Motor neuron (in vitro differentiated cells): Measurements from ENCODE around the gene EXOC3L2. TPM values are rescaled to one million over a fixed set of nuclear protein-coding genes. Genes with fewer than 3 reads are reported as not detected.

Experiments used
- ATAC-seq, 8 experiments: fragments of 200-7000 bp; cut with Tn5 transposase; replicated peaks in 6 of 8; 2 replicates each; pipeline ENCODE4 v1.8.0; 2021; ENCODE audit warnings: mild to moderate bottlenecking in 8 of 8, moderate library complexity in 8 of 8
- H3K27ac ChIP-seq, 2 donors: fragments of 250-450 bp; sonication (Bioruptor Pico); 2 replicates each; pipeline ENCODE4 v1.9.0; 2021; ENCODE audit warnings: antibody characterized with exemption in 2 of 2, mild to moderate bottlenecking in 2 of 2, moderate library complexity in 1 of 2
- H3K4me1 ChIP-seq, 2 donors: fragments of 250-450 bp; sonication (Bioruptor Pico); replicated peaks in 1 of 2; 2 replicates each; pipeline ENCODE4 v1.6.1; 2021; ENCODE audit warnings: antibody characterized with exemption in 2 of 2, mild to moderate bottlenecking in 2 of 2, moderate library complexity in 1 of 2
- H3K4me3 ChIP-seq, 5 donors: fragments of 250-450 bp; sonication (Bioruptor Pico); 2 replicates each; pipeline ENCODE4 v1.9.0; 2021; ENCODE audit warnings: antibody characterized with exemption in 5 of 5, mild to moderate bottlenecking in 5 of 5, moderate library complexity in 4 of 5
- WGBS, 10 experiments: fragments of 450-650 bp; shearing (Covaris generic); methylation state at CpG; one replicate each; pipeline ENCODE4 v1.0.0; 2022; 5-methylcytosine and 5-hydroxymethylcytosine counted together
- in situ Hi-C, 9 experiments: fragments of 400-800 bp; cut with MboI; loops; one replicate each; pipeline ENCODE4 v1.15.0; 2021; ENCODE audit warnings: low sequenced_read_pairs in 9 of 9, low pct_unique_long_range_greater_than_20kb in 2 of 9; ENCODE audit not compliant: unreplicated experiment in 9 of 9
- total RNA-seq, 8 experiments: library from RNA; unstranded; fragments of 300-600 nt; gene quantifications; 2 replicates each; pipeline versions ENCODE4 v1.2.3 to v1.2.4, GENCODE V29; 2022

EXOC3L2 gene
- total RNA-seq, 8 experiments from 2014 or later = 0.04 to 0.51 (median 0.24) TPM; not detected in 1

DNA sequence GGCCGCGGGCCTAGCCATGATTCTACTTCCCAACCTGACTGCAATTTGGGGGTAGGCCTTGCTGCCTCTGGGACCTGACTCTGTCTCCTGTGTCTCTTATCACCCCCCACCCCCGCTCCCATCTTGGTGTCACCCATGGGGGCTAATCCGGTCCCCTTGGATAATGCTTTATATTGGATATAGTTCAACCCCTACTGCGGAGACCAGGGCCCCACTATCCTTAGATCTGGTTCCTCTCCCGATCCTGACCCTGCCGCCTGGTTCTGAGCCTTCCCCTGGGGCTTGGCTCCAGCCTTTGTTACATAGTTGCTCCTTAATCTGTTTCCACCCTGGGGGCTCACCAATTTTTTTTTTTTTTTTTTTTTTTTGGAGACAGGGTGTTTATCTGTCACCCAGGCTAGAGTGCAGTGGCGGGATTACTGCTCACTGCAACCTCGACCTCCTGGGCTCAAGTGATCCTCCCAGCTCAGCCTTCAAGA lies 65.3 kb downstream of the EXOC3L2 start:
- H3K27ac ChIP-seq = no peak overlapping the region

DNA sequence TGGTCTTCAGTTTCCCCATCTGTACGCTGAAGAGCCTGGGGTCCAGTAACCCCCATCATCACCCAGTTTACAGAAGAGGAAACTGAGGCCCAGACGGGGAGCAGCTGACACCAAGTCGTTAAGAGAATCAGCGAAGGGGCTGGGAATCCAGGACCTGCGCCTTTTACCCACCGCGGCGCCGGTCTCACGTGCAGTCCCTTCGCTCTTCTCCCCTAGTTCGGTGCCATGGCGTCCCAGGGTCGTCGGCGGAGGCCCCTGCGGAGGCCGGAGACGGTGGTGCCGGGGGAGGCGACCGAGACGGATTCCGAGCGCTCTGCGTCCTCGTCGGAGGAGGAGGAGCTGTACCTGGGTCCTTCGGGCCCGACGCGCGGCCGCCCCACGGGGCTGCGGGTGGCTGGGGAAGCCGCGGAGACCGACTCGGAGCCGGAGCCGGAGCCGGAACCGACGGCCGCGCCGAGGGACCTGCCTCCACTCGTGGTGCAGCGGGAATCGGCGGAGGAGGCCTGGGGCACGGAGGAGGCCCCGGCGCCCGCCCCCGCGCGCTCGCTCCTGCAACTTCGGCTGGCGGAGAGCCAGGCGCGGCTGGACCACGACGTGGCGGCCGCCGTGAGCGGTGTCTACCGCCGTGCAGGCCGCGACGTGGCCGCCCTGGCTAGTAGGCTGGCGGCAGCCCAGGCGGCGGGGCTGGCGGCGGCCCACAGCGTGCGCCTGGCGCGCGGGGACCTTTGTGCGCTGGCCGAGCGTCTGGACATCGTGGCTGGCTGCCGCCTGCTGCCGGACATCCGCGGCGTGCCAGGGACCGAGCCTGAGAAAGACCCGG lies 65.9 kb downstream of the EXOC3L2 start:
- peak in 2 of 8 experiments; percentile 0 to 1 for ATAC-seq
- 0 to 8% (median 2%) methylated on average over 5 to 22 of the region's 97 CpGs; no CpG with 5 or more reads in 7 of the 10 experiments for WGBS, 10 experiments
- in situ Hi-C loops = no loop called here
- H3K4me1 ChIP-seq = peaks cover 8 to 13% of the 10 kb centered on the region in 2 donors
- peak overlapping the region; percentile 66 to 94 (median 74) for H3K4me3 ChIP-seq
- H3K27ac ChIP-seq = peak overlapping the region; percentile 34 to 38

More for the DNA sequence above, 65.3 kb downstream of the EXOC3L2 start:
- WGBS, 10 experiments = 20 to 71% (median 62%) methylated on average over 1 to 4 of the region's 9 CpGs; no CpG with 5 or more reads in 3 of the 10 experiments
- in situ Hi-C loops = no loop called here
- H3K4me1 ChIP-seq = peaks cover 8 to 13% of the 10 kb centered on the region in 2 donors
- no peak for ATAC-seq
- peak overlapping the region; percentile 66 to 94 (median 74) for H3K4me3 ChIP-seq

DNA sequence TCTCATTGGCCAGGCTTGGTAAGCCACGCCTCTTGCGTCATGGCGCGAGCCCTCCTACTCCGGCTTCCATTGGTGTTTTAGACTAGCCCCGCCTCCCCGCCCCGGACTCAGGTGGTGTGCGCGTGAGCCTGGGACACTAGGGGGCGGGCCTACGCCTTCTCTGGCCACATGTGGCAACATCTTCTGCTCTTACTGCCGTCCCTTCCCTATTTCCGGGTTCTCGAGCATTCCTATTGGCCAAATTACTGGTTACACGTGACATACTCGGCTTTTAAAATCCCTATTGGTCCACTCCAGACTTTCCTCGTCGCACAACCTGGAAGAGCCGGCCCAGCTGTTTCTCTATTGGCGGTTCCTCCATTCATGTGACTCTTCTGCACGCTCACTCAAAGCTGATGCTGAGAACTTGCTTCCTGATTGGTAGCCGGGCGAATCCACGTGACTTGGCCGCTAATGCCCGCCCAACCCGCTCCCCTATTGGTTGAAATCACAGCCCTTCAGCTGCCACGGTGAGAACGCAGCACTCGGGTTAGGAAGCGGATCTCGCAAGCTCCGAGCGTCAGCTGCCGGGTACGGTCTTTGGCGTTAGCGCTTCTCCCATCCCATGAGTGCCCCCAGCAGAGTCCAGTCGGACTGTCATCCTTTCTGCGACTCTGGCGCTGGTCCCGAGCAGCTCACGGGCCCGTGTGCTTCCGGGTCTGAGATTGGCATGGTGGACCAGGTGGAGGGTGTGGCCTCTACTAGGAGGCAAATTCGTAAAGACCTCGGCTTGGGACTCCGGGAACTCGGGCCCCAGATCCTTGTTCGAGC lies 66.7 kb downstream of the EXOC3L2 start, which contains the start of gene BLOC1S3:
Gene BLOC1S3, plus strand, starts transcription at position 523 of the 810 bp plus-strand sequence. CDS start 513 bp downstream, outside the sequence.
- in situ Hi-C loops = no loop called here
- peak; percentile 83 to 92 (median 90) for ATAC-seq
- Histone ChIP-seq H3K4me3 (peak within 1 kb of the TSS; percentile 76 to 94 (median 86)), H3K27ac (peak within 1 kb of the TSS; percentile 78 to 93), H3K4me1 (peaks cover 8 to 13% of the 10 kb centered on the region in 2 donors)
- WGBS, 10 experiments = 0 to 13% (median 0%) methylated on average over 2 to 30 of the region's 51 CpGs; no CpG with 5 or more reads in 4 of the 10 experiments

DNA sequence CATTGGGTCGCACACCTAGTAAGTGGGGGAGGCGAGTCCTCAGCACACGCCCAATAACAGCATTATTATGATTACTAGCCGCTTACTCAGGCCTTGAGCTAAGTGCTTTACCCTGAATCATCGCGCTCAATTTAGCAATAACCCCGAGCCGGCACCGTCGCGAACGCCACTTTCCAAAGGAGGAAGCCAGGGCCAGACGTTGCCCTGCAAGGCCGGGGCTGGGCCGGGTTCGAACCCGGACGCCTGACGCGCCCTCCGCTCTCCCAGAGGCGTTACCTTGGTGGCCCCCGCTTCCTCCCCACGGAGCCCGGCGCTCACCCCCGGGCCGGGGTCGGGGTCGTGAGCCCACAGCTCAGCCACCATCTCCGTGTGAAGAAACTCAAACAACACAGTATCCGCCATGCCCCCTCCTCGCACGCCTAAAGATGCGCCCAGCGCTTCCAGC lies 67.4 kb downstream of the EXOC3L2 start, which contains the start of gene TRAPPC6A:
Gene TRAPPC6A, minus strand, starts transcription at position 421 of the 445 bp plus-strand sequence. Its CDS starts 19 bp downstream, at position 402.
- H3K4me1 ChIP-seq = peaks cover 8 to 13% of the 10 kb centered on the region in 2 donors
- 0 to 7% (median 1%) methylated on average over 1 to 16 of the region's 36 CpGs; no CpG with 5 or more reads in 4 of the 10 experiments for WGBS, 10 experiments
- H3K27ac ChIP-seq = peak within 1 kb of the TSS; percentile 78 to 93
- in situ Hi-C loops = no loop called here
- peak in 7 of 8 experiments; percentile 2 to 13 (median 3) for ATAC-seq
- H3K4me3 ChIP-seq = peak within 1 kb of the TSS; percentile 76 to 94 (median 86)

DNA sequence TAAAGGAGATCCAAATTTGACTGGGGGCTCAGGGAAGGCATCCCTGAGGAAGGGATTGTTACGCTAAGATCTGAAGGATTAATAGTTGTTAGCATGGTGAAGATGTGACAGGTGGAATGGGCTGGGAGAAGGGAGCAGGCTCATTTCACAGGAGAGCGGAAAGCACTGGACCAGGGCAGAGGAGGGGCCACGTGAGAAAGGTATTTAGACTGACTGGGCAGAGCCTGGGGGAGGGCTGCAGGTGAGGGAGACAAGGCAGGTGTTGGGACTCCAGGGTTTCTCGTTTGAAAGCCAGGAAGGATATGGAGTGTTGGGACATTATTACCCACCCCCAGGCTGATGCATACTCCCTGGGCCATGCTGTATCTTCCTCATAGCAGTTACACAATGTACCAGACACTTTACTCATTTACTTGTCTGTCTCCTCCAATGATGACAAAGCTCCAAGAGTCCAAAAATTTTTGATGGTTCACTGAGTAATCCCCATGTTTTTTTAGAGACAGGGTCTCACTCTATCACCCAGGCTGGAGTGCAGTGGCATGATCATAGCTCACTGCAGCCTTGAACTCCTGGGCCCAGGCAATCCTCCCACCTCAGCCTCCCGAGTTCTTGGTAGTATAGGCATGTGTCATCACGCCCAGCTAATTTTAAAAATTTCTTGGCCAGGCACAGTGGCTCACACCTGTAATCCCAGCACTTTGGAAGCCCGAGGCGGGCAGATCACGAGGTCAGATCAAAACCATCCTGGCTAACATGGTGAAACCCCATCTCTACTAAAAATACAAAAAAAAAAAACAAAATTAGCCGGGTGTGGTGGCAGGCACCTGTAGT lies 69.5 kb downstream of the EXOC3L2 start:
- H3K27ac ChIP-seq = no peak overlapping the region
- H3K4me1 ChIP-seq = peaks cover 8 to 13% of the 10 kb centered on the region in 2 donors
- H3K4me3 ChIP-seq = no peak overlapping the region
- ATAC-seq = no peak
- 0 to 100% (median 80%) methylated on average over 1 to 9 of the region's 10 CpGs for WGBS, 10 experiments
- in situ Hi-C loops = no loop called here

DNA sequence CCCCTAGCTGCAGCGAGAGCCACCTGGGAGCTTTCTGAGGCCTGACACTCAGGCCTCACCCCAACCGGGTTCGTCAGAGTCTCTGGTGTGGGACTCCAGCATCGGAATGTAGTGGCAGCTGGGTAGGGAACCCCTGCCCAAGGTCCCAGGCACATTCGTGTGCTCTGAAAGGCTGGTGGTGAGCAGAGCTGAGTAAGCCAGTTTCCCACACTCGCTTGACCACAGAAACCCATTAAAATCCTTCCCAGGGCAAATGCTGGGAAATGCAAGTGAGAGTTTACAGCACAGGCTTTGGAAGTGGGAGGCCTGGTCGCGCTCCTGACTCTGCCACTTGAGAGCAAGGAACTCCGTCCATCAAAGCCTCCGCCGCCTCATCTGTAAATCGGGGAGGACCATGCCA lies 71.4 kb downstream of the EXOC3L2 start:
- no peak for ATAC-seq
- Histone ChIP-seq H3K27ac (no peak overlapping the region), H3K4me3 (no peak overlapping the region), H3K4me1 (peaks cover 4 to 7% of the 10 kb centered on the region in 2 donors)
- in situ Hi-C loops = no loop called here
- 50 to 95% (median 84%) methylated on average over 1 to 7 of the region's 12 CpGs; no CpG with 5 or more reads in 6 of the 10 experiments for WGBS, 10 experiments

DNA sequence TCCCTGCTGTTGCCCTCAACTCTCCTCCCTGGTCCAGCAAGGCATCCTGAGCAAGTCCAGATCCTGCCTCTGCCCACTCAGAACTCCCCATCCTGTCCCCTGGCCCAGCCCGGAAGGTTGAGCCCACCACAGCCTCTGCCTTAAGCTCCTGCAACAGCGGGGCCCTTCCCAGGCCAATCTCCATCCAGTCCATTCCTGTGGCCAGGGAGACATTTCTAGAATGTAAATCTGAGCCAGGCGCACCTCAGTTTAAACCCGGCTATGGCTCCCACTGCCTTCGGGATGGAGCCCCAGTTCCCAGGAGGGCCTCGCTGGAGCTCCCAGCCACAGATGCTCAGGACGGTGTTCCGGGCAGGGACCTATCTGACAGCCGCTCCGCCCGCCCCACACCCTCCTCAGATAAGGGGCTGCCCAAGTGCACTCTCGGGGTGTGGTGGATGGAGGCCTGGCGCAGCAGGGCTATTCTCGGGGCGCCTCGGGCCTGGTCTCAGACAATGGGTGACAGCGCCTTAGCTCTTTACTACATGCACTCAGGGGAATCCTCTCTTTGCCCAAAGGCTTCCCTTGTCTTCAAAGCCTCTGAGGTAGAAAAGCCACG lies 72.5 kb downstream of the EXOC3L2 start:
- WGBS, 10 experiments = 93 to 100% (median 100%) methylated on average over 1 to 3 of the region's 18 CpGs; no CpG with 5 or more reads in 7 of the 10 experiments
- no peak for ATAC-seq
- H3K27ac ChIP-seq = no peak overlapping the region
- H3K4me3 ChIP-seq = no peak overlapping the region
- H3K4me1 ChIP-seq = peaks cover 4 to 7% of the 10 kb centered on the region in 2 donors
- in situ Hi-C loops = no loop called here

DNA sequence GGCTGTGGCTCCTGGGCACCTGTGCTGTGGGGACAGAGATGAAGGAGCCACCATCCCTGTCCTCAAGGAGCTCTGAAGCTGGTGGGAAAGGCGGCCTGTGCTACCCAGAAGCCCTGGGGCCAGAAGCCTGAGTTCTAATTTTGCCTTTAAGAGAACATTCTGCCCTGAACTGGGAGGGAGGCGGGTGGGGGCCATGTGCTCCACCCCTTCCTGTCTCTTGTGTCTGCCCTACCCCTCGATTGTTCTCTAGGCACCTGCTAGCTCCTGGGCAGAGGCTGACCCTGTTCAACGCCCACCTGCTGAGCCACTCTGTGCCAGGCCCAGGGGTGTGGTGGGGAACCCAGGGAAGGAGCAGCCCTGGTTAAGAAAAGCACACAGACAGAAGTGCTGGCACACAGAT lies 73.0 kb downstream of the EXOC3L2 start:
- H3K4me3 ChIP-seq = no peak overlapping the region
- 70% methylated on average over 2 of the region's 4 CpGs; no CpG with 5 or more reads in 9 of the 10 experiments for WGBS, 10 experiments
- no peak overlapping the region for H3K27ac ChIP-seq
- peaks cover 1 to 4% of the 10 kb centered on the region in 2 donors for H3K4me1 ChIP-seq
- in situ Hi-C loops = no loop called here
- peak in 1 of 8 experiments; percentile 20 for ATAC-seq

DNA sequence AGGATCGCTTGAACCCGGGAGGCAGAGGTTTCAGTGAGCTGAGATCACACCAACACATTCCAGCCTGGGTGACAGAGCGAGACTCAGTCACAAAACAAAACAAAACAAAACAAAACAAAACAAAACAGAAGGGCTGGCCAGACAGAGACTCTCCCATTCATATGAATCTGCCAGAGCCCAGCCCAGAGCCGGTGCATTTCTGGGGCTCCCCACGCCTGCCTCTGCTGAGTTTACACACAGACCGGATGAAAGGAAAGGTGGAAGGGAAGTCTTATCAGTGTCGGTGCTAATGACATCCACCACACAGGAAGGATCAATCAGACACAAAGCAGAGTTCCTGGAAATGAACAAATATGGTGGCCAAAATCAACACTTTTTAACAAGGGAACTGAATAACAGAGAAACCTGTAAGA lies 74.0 kb downstream of the EXOC3L2 start:
- Histone ChIP-seq H3K4me3 (no peak overlapping the region), H3K4me1 (peaks cover 9 to 10% of the 10 kb centered on the region in 2 donors), H3K27ac (no peak overlapping the region)
- in situ Hi-C loops = no loop called here
- peak in 2 of 8 experiments; percentile 67 to 69 for ATAC-seq
- WGBS, 10 experiments = 25 to 100% (median 55%) methylated on average over 1 to 7 of the region's 7 CpGs; no CpG with 5 or more reads in 3 of the 10 experiments

DNA sequence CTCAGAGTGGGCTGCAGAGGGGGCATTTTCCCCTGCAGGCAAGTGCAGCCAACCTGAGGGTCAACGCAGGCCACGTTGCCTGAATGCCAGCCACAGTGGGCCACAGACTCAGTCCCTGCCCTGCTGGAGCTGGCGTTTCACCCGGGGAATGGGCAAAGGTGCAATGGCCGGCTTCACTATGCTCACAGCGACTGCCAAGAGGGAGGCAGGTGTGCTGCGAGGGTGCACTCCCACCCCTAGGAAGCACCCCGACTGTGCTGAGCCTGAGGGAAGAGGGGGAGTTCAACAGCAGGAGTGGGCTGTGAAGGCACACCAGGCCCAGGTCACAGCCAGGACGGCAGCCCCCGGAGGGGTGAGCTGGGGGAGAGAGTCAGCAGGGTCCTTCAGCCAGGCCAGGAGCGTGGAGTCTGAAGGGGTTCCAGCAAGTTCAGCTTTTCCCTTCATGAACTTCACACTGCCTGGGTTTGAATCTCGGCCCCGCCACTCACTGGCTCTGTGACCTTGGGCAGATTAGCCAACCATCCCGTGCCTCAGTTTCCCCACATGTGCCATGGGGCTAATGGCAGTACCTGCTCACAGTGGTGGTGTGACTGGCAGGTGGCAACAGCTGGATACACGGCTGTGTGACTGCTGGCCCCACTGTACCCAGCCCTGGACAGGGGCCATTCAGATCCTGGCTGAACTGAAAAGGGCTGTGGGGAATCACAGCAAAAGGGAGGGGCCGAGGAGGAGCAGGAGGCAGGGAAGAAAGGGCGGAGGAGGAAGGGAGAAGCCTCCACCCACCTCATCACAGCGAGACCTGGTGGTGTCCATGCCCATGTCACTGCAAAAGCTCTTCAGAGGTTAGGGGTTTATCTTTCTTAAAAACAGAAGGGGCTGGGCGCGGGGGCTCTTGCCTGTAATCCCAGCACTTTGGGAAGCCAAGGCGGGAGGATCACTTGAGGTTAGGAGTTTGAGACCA lies 74.8 kb downstream of the EXOC3L2 start:
- Histone ChIP-seq H3K27ac (no peak overlapping the region), H3K4me3 (no peak overlapping the region), H3K4me1 (peaks cover 11 to 12% of the 10 kb centered on the region in 2 donors)
- ATAC-seq = peak in 3 of 8 experiments; percentile 55 to 76 (median 67)
- in situ Hi-C loops = no loop called here
- WGBS, 10 experiments = 0 to 90% (median 79%) methylated on average over 1 to 15 of the region's 21 CpGs; no CpG with 5 or more reads in 4 of the 10 experiments

DNA sequence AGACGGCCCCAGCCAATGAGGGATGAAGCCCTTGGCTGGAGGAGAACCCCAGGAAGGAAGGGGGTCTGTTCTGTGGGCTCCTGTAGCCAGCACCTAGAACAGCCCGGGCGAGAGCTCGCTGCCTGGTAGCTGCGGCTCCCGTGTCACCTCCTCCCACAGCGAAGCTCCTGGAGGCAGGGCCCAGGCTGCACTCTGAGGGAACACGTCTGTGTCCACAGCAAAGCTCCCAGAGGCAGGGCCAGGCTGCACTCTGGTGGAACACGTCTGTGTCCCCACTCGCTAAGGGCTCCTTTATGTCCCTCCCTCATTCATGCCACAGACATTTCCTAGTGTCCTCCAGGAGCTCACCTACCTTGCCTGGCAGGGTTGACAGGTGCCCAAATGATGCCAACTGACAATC lies 75.6 kb downstream of the EXOC3L2 start:
- H3K27ac ChIP-seq = no peak overlapping the region
- H3K4me1 ChIP-seq = peaks cover 11 to 12% of the 10 kb centered on the region in 2 donors
- no peak for ATAC-seq
- H3K4me3 ChIP-seq = no peak overlapping the region
- WGBS, 10 experiments = 43 to 100% (median 60%) methylated on average over 1 to 3 of the region's 10 CpGs; no CpG with 5 or more reads in 7 of the 10 experiments
- in situ Hi-C loops = no loop called here
